NCI-H2107 (cell line): ENCODE data around the gene WFDC10B.
"Not testable (repeated sequence)": the region's sequence is repeated elsewhere in the genome, so short reads cannot be mapped to it uniquely, and the experiment has no call there.

Source experiments
- DNase-seq: peaks from one replicate; lab custom pipeline; 2025; lab: John Stamatoyannopoulos, UW

Gene WFDC10B

GRCh38 chr20:45704969-45705637, at the start of gene WFDC10B:
Gene WFDC10B (minus strand): TSS chr20:45705019. CDS start chr20:45685992, 19,027 bp downstream.
- DNase-seq: no peak

GRCh38 chr20:45752746-45753145, 47.9 kb upstream of the WFDC10B start:
- no peak for DNase-seq

- DNase-seq: no peak
Measured at GRCh38 chr20:45751721-45752120, 46.9 kb upstream of the WFDC10B start.

- no peak for DNase-seq
Measured at GRCh38 chr20:45745015-45745414, 40.2 kb upstream of the WFDC10B start.

GRCh38 chr20:45742596-45742995, 37.8 kb upstream of the WFDC10B start:
- no peak for DNase-seq

GRCh38 chr20:45735988-45736387, 31.2 kb upstream of the WFDC10B start:
- no peak for DNase-seq

GRCh38 chr20:45735552-45735951, 30.7 kb upstream of the WFDC10B start:
- no peak for DNase-seq

GRCh38 chr20:45732199-45732598, 27.4 kb upstream of the WFDC10B start:
- DNase-seq: no peak

GRCh38 chr20:45727044-45727443, 22.2 kb upstream of the WFDC10B start:
- DNase-seq: no peak

GRCh38 chr20:45725134-45725533, 20.3 kb upstream of the WFDC10B start:
- no peak for DNase-seq

- no peak for DNase-seq
Measured at GRCh38 chr20:45722047-45722446, 17.2 kb upstream of the WFDC10B start, which contains the start of gene SPINT4. Gene SPINT4 (plus strand): TSS chr20:45722347. CDS start chr20:45722368, 21 bp downstream.

- DNase-seq: not testable (repeated sequence)
Measured at GRCh38 chr20:45716141-45716688, 11.4 kb upstream of the WFDC10B start.

- DNase-seq: no peak
Measured at GRCh38 chr20:45701873-45702272, 2.9 kb downstream of the WFDC10B start, which contains the start of gene WFDC13. Gene WFDC13 (plus strand): TSS chr20:45702038. CDS start chr20:45702124, 86 bp downstream.

- no peak for DNase-seq
Measured at GRCh38 chr20:45701104-45701503, 3.7 kb downstream of the WFDC10B start.

- no peak for DNase-seq
Measured at GRCh38 chr20:45695496-45695895, 9.3 kb downstream of the WFDC10B start.

- not testable (repeated sequence) for DNase-seq
Measured at GRCh38 chr20:45693346-45693745, 11.5 kb downstream of the WFDC10B start.

GRCh38 chr20:45685896-45686295, 18.9 kb downstream of the WFDC10B start:
- DNase-seq: no peak

GRCh38 chr20:45679650-45680049, 25.2 kb downstream of the WFDC10B start:
- DNase-seq: no peak

GRCh38 chr20:45672765-45673164, 32.1 kb downstream of the WFDC10B start:
- DNase-seq: no peak

GRCh38 chr20:45670139-45670538, 34.7 kb downstream of the WFDC10B start, which contains the start of gene WFDC11:
Gene WFDC11 (minus strand): TSS chr20:45670239. CDS start chr20:45650600, 19,639 bp downstream.
- DNase-seq: no peak

GRCh38 chr20:45657038-45657437, 47.8 kb downstream of the WFDC10B start:
- not testable (repeated sequence) for DNase-seq

- DNase-seq: not testable (repeated sequence)
Measured at GRCh38 chr20:45651726-45652125, 53.1 kb downstream of the WFDC10B start.

- DNase-seq: no peak
Measured at GRCh38 chr20:45649312-45649863, 55.4 kb downstream of the WFDC10B start.
